HEK293 (cell line): Measurements from ENCODE around the gene PHPT1.

ENCODE experiments used
- GLI4 ChIP-seq: fragments of 450-650 bp; formaldehyde crosslinking; IDR thresholded peaks from 2 replicates; pipeline ENCODE4 v1.5.1; 2016; ENCODE audit warnings: missing biosample characterization, missing genetic modification characterization
- KLF1 ChIP-seq: fragments of 450-650 bp; formaldehyde crosslinking; IDR thresholded peaks from 2 replicates; pipeline ENCODE4 v1.5.1; 2016; ENCODE audit warnings: missing biosample characterization, missing genetic modification characterization
- KLF16 ChIP-seq: fragments of 450-650 bp; formaldehyde crosslinking; IDR thresholded peaks from 2 replicates; pipeline ENCODE4 v1.5.1; 2017; ENCODE audit warnings: missing biosample characterization, missing genetic modification characterization
- MEIS1 ChIP-seq: sonication (generic); formaldehyde crosslinking; IDR thresholded peaks from 2 replicates; pipeline ENCODE4 v1.8.1; 2022; ENCODE audit warnings: missing genetic modification reagents, mild to moderate bottlenecking, borderline replicate concordance
- SETDB1 ChIP-seq: IDR thresholded peaks from one replicate; pipeline ENCODE4 v1.6.1; 2017; ENCODE audit warnings: mild to moderate bottlenecking, low read length, moderate library complexity, mixed read lengths; ENCODE audit not compliant: insufficient read length
- SP7 ChIP-seq: fragments of 450-650 bp; formaldehyde crosslinking; IDR thresholded peaks from 2 replicates; pipeline ENCODE4 v1.5.1; 2016; ENCODE audit warnings: missing biosample characterization, missing genetic modification characterization
- ZBTB49 ChIP-seq: fragments of 450-650 bp; formaldehyde crosslinking; IDR thresholded peaks from 2 replicates; pipeline ENCODE4 v1.5.1; 2016; ENCODE audit warnings: missing biosample characterization, missing genetic modification characterization, low read depth
- ZBTB8A ChIP-seq: fragments of 450-650 bp; formaldehyde crosslinking; IDR thresholded peaks from 2 replicates; pipeline ENCODE4 v1.5.1; 2016; ENCODE audit warnings: missing biosample characterization, missing genetic modification characterization
- ZFP37 ChIP-seq: fragments of 450-650 bp; formaldehyde crosslinking; IDR thresholded peaks from 2 replicates; pipeline ENCODE4 v1.5.1; 2016; ENCODE audit warnings: missing biosample characterization, missing genetic modification characterization
- ZNF19 ChIP-seq: fragments of 450-650 bp; formaldehyde crosslinking; IDR thresholded peaks from 2 replicates; pipeline ENCODE4; 2016; ENCODE audit warnings: missing biosample characterization, missing genetic modification characterization, low read depth
- ZNF223 ChIP-seq: fragments of 450-650 bp; formaldehyde crosslinking; IDR thresholded peaks from 2 replicates; pipeline ENCODE4 v1.5.1; 2016; ENCODE audit warnings: missing biosample characterization, missing genetic modification characterization
- ZNF248 ChIP-seq: fragments of 450-650 bp; formaldehyde crosslinking; IDR thresholded peaks from 2 replicates; pipeline ENCODE4 v1.5.1; 2017; ENCODE audit warnings: missing biosample characterization, missing genetic modification characterization
- ZNF335 ChIP-seq: fragments of 450-650 bp; formaldehyde crosslinking; conservative IDR thresholded peaks from 2 replicates; pipeline ENCODE4 v1.5.1; 2016; ENCODE audit warnings: missing biosample characterization, missing genetic modification characterization
- ZNF341 ChIP-seq: fragments of 450-650 bp; formaldehyde crosslinking; IDR thresholded peaks from 2 replicates; pipeline ENCODE4; 2016; ENCODE audit warnings: low read depth, missing biosample characterization, missing genetic modification characterization
- ZNF366 ChIP-seq: fragments of 450-650 bp; formaldehyde crosslinking; conservative IDR thresholded peaks from 2 replicates; pipeline ENCODE4 v1.5.1; 2016; ENCODE audit warnings: missing biosample characterization, missing genetic modification characterization
- ZNF473 ChIP-seq: fragments of 450-650 bp; formaldehyde crosslinking; IDR thresholded peaks from 2 replicates; pipeline ENCODE4 v1.5.1; 2017; ENCODE audit warnings: missing biosample characterization, missing genetic modification characterization
- ZNF48 ChIP-seq: fragments of 450-650 bp; formaldehyde crosslinking; IDR thresholded peaks from 2 replicates; pipeline ENCODE4 v1.5.1; 2016; ENCODE audit warnings: missing biosample characterization, missing genetic modification characterization
- ZNF571 ChIP-seq: fragments of 450-650 bp; formaldehyde crosslinking; IDR thresholded peaks from 2 replicates; pipeline ENCODE4 v1.5.0; 2017; ENCODE audit warnings: missing biosample characterization, missing genetic modification characterization
- ZNF621 ChIP-seq: fragments of 450-650 bp; formaldehyde crosslinking; IDR thresholded peaks from 2 replicates; pipeline ENCODE4 v1.5.1; 2017; ENCODE audit warnings: missing biosample characterization, missing genetic modification characterization
- ZNF623 ChIP-seq: fragments of 450-650 bp; formaldehyde crosslinking; IDR thresholded peaks from 2 replicates; pipeline ENCODE4 v1.5.1; 2016; ENCODE audit warnings: missing biosample characterization, missing genetic modification characterization
- ZNF658 ChIP-seq: fragments of 450-650 bp; formaldehyde crosslinking; IDR thresholded peaks from 2 replicates; pipeline ENCODE4; 2016; ENCODE audit warnings: missing biosample characterization, missing genetic modification characterization
- ZNF830 ChIP-seq: fragments of 450-650 bp; IDR thresholded peaks from 2 replicates; pipeline ENCODE4 v1.5.0; 2018; ENCODE audit warnings: missing biosample characterization, missing genetic modification characterization, low read depth, mild to moderate bottlenecking, moderate library complexity
- ZSCAN18 ChIP-seq: fragments of 450-650 bp; formaldehyde crosslinking; IDR thresholded peaks from 2 replicates; pipeline ENCODE4 v1.5.1; 2016; ENCODE audit warnings: missing biosample characterization, missing genetic modification characterization
- TF ChIP-seq, protein P1 (sequence below): fragments of 450-650 bp; formaldehyde crosslinking; IDR thresholded peaks from 2 replicates; pipeline ENCODE4 v1.5.1; 2016; ENCODE audit warnings: missing biosample characterization, missing genetic modification characterization
- TF ChIP-seq, protein P2 (sequence below): fragments of 450-650 bp; formaldehyde crosslinking; IDR thresholded peaks from 2 replicates; pipeline ENCODE4 v1.5.1; 2016; ENCODE audit warnings: missing biosample characterization, missing genetic modification characterization
- TF ChIP-seq, protein P3 (sequence below): fragments of 450-650 bp; IDR thresholded peaks from 2 replicates; pipeline ENCODE4 v1.5.1; 2018; ENCODE audit warnings: missing biosample characterization, mild to moderate bottlenecking, missing genetic modification characterization
- TF ChIP-seq, protein P4 (sequence below): IDR thresholded peaks from 2 replicates; pipeline ENCODE4 v1.6.1; 2011; ENCODE audit warnings: mild to moderate bottlenecking, low read depth, low read length, borderline replicate concordance

PHPT1 gene

DNA sequence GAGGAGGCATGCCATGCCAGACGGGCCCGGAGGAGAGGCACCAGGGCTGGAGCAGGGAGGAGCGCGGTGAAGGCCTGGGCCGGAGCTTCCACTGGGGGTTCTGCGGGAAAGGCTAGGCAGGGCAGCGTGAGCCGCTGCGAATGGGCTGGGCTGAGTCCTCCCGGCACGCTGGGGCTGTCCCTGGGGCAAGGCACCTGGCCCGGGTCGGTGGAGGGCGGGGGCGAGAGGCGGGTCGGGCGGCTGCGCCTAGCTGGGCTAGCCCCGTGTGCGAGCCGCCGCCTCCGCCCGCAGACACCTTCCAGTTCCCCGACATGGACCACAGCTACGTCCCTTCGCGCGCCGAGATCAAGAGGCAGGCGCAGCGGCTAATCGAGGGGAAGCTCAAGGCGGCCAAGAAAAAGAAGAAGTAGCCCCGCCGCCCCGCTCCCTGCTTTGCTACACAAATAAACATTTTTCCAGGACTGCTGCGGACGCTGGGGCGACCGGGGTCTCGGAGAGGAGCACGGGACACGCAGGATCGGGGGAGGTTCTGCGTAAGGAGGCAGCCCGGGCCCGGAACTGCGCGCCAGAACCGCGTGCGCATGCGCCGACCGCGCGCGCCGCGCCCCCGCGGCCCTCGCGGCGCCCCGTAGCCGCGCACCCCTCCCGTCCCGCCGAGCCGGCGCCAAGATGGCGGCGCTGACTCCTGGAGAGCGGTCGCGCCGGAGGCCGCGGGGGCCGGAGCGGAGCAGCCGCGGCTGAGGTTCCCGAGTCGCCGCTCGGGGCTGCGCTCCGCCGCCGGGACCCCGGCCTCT, 41.7 kb upstream of the PHPT1 start, which contains the start of gene RABL6 (continued):
- TF ChIP-seq, protein P1, sequence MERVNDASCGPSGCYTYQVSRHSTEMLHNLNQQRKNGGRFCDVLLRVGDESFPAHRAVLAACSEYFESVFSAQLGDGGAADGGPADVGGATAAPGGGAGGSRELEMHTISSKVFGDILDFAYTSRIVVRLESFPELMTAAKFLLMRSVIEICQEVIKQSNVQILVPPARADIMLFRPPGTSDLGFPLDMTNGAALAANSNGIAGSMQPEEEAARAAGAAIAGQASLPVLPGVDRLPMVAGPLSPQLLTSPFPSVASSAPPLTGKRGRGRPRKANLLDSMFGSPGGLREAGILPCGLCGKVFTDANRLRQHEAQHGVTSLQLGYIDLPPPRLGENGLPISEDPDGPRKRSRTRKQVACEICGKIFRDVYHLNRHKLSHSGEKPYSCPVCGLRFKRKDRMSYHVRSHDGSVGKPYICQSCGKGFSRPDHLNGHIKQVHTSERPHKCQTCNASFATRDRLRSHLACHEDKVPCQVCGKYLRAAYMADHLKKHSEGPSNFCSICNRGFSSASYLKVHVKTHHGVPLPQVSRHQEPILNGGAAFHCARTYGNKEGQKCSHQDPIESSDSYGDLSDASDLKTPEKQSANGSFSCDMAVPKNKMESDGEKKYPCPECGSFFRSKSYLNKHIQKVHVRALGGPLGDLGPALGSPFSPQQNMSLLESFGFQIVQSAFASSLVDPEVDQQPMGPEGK (tag by site-specific recombination) = peak; percentile 60
- TF ChIP-seq SETDB1 = no peak
- TF ChIP-seq KLF16 = no peak
- TF ChIP-seq ZNF621 = no peak
- TF ChIP-seq, protein P2, sequence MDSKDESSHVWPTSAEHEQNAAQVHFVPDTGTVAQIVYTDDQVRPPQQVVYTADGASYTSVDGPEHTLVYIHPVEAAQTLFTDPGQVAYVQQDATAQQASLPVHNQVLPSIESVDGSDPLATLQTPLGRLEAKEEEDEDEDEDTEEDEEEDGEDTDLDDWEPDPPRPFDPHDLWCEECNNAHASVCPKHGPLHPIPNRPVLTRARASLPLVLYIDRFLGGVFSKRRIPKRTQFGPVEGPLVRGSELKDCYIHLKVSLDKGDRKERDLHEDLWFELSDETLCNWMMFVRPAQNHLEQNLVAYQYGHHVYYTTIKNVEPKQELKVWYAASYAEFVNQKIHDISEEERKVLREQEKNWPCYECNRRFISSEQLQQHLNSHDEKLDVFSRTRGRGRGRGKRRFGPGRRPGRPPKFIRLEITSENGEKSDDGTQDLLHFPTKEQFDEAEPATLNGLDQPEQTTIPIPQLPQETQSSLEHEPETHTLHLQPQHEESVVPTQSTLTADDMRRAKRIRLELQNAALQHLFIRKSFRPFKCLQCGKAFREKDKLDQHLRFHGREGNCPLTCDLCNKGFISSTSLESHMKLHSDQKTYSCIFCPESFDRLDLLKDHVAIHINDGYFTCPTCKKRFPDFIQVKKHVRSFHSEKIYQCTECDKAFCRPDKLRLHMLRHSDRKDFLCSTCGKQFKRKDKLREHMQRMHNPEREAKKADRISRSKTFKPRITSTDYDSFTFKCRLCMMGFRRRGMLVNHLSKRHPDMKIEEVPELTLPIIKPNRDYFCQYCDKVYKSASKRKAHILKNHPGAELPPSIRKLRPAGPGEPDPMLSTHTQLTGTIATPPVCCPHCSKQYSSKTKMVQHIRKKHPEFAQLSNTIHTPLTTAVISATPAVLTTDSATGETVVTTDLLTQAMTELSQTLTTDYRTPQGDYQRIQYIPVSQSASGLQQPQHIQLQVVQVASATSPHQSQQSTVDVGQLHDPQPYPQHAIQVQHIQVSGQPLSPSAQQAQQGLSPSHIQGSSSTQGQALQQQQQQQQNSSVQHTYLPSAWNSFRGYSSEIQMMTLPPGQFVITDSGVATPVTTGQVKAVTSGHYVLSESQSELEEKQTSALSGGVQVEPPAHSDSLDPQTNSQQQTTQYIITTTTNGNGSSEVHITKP (tag by site-specific recombination) = peak; percentile 43; the same call in 1 of the 2 replicates
- peak; percentile 68 for TF ChIP-seq ZNF341
- TF ChIP-seq KLF1 (tag by site-specific recombination) = peak; percentile 90
- TF ChIP-seq ZNF623 (tag by site-specific recombination) = 0 out of 2 replicates have a peak, but pooled peaks have one; percentile 8
- 0 out of 2 replicates have a peak, but pooled peaks have one; percentile 29 for TF ChIP-seq ZNF223
- no peak for TF ChIP-seq ZNF248
- TF ChIP-seq ZNF335 (tag by site-specific recombination) = peak; percentile 72
- no peak for TF ChIP-seq ZFP37 (tag by site-specific recombination)
- TF ChIP-seq ZNF19 (tag by site-specific recombination) = no peak
- TF ChIP-seq ZNF366 (tag by site-specific recombination) = no peak
- TF ChIP-seq ZNF658 (tag by site-specific recombination) = no peak
- TF ChIP-seq MEIS1 (CRISPR knock-in tag) = no peak
- peak; percentile 39; the same call in 1 of the 2 replicates for TF ChIP-seq SP7 (tag by site-specific recombination)
- TF ChIP-seq GLI4 (tag by site-specific recombination) = no peak
- TF ChIP-seq ZNF571 (tag by site-specific recombination) = no peak
- no peak for TF ChIP-seq ZNF473 (tag by site-specific recombination)
- TF ChIP-seq ZBTB49 (tag by site-specific recombination) = no peak
- peak; percentile 58 for TF ChIP-seq ZBTB8A (tag by site-specific recombination)
- TF ChIP-seq, protein P3, sequence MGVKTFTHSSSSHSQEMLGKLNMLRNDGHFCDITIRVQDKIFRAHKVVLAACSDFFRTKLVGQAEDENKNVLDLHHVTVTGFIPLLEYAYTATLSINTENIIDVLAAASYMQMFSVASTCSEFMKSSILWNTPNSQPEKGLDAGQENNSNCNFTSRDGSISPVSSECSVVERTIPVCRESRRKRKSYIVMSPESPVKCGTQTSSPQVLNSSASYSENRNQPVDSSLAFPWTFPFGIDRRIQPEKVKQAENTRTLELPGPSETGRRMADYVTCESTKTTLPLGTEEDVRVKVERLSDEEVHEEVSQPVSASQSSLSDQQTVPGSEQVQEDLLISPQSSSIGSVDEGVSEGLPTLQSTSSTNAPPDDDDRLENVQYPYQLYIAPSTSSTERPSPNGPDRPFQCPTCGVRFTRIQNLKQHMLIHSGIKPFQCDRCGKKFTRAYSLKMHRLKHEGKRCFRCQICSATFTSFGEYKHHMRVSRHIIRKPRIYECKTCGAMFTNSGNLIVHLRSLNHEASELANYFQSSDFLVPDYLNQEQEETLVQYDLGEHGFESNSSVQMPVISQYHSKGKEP (tag by site-specific recombination) = no peak
- no peak for TF ChIP-seq ZSCAN18
- no peak for TF ChIP-seq ZNF830 (tag by site-specific recombination)
- TF ChIP-seq, protein P4, sequence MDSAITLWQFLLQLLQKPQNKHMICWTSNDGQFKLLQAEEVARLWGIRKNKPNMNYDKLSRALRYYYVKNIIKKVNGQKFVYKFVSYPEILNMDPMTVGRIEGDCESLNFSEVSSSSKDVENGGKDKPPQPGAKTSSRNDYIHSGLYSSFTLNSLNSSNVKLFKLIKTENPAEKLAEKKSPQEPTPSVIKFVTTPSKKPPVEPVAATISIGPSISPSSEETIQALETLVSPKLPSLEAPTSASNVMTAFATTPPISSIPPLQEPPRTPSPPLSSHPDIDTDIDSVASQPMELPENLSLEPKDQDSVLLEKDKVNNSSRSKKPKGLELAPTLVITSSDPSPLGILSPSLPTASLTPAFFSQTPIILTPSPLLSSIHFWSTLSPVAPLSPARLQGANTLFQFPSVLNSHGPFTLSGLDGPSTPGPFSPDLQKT = no peak
- no peak for TF ChIP-seq ZNF48 (tag by site-specific recombination)
